Vagina (tissue), 2 donors: Measurements from ENCODE around the gene PPM1M.

Experiments
- POLR2A ChIP-seq, 2 donors: fragments of 450-650 bp; IDR thresholded peaks; one replicate each; pipeline ENCODE4 v1.6.1; 2017; ENCODE audit warnings: antibody characterized with exemption in 2 of 2, mild to moderate bottlenecking in 2 of 2, moderate library complexity in 2 of 2
- TF ChIP-seq, protein P1 (sequence below), 3 experiments: fragments of 450-650 bp in 2 of 3; fragments of 200-600 bp in 1 of 3; sonication (generic) in 1 of 3; IDR thresholded peaks; one replicate each; pipeline ENCODE4 v1.5.1; 2017 to 2019; ENCODE audit warnings: antibody characterized with exemption in 3 of 3, mild to moderate bottlenecking in 2 of 3, moderate library complexity in 2 of 3

DNA sequence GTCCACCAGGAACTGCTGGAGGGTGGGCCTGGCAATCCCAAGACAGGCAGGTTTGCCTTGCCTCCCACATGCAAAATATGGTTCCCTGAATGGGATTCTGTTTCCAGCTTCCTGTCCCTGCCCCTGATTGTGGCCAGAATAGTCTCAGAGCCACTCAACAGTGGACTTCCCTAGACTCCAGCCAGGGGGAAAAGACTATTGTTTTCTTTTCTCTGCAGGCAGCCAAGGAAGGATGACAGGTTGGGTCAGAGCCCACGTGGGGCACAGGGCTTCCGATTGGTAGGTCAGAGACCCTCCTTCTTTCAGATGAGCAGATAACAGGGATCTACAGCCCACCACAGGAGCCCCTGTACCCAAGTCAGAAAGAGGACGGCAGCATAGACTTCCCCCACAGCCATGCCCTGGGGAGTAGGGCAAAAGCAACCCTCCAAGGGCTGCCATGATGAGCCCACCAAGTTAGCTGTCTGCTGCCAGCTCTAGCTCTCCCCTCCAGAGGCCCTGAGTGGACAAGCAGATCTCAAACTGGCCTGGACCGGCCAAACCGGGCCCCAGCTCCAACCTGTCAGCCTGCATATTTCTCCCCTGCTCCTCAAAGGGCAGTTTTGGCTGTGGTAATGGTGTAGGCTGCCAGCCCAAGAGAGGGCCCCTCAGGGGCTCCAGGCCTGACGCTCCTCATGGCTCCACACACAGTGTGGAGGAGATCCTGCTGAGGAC, 26.5 kb upstream of the PPM1M start:
- TF ChIP-seq, protein P1, sequence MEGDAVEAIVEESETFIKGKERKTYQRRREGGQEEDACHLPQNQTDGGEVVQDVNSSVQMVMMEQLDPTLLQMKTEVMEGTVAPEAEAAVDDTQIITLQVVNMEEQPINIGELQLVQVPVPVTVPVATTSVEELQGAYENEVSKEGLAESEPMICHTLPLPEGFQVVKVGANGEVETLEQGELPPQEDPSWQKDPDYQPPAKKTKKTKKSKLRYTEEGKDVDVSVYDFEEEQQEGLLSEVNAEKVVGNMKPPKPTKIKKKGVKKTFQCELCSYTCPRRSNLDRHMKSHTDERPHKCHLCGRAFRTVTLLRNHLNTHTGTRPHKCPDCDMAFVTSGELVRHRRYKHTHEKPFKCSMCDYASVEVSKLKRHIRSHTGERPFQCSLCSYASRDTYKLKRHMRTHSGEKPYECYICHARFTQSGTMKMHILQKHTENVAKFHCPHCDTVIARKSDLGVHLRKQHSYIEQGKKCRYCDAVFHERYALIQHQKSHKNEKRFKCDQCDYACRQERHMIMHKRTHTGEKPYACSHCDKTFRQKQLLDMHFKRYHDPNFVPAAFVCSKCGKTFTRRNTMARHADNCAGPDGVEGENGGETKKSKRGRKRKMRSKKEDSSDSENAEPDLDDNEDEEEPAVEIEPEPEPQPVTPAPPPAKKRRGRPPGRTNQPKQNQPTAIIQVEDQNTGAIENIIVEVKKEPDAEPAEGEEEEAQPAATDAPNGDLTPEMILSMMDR (IDR thresholded peaks at IDR 0.05) = no peak
- TF ChIP-seq POLR2A (IDR thresholded peaks at IDR 0.05) = no peak
